K562 (cell line): ENCODE data around the gene PPP6R3. TPM values are rescaled to one million over a fixed set of nuclear protein-coding genes. Genes with fewer than 3 reads are reported as not detected.

ENCODE experiments used
- BCL6 ChIP-seq: fragments of 250-450 bp; sonication (Bioruptor Pico); IDR thresholded peaks from 2 replicates; pipeline ENCODE4 v1.4.0; 2020
- KDM2B ChIP-seq: fragments of 250-450 bp; sonication (Bioruptor Pico); IDR thresholded peaks from 2 replicates; pipeline ENCODE4 v1.8.0; 2021; ENCODE audit warnings: mild to moderate bottlenecking, moderate library complexity
- LARP7 ChIP-seq: fragments of 450-650 bp; IDR thresholded peaks from 2 replicates; pipeline ENCODE4 v1.6.1; 2016
- NFIC ChIP-seq: fragments of 450-650 bp; IDR thresholded peaks from 2 replicates; pipeline ENCODE4 v1.6.1; 2017; ENCODE audit warnings: mild to moderate bottlenecking, inconsistent platforms
- POLR2G ChIP-seq: fragments of 200-400 bp; formaldehyde crosslinking; IDR thresholded peaks from 2 replicates; pipeline ENCODE4 v1.6.1; 2017; ENCODE audit warnings: low read depth, mild to moderate bottlenecking, antibody characterized with exemption, low read length, moderate library complexity
- RBBP5 ChIP-seq: fragments of 200-600 bp; sonication (generic); IDR thresholded peaks from 2 replicates; pipeline ENCODE4 v1.6.1; 2012; ENCODE audit warnings: borderline replicate concordance, mild to moderate bottlenecking, low read length, control low read depth, inconsistent platforms; ENCODE audit not compliant: insufficient read depth, poor library complexity, severe bottlenecking
- U2AF1 ChIP-seq: fragments of 200-400 bp; formaldehyde crosslinking; optimal IDR thresholded peaks from 2 replicates; pipeline ENCODE3; 2017; ENCODE audit warnings: mild to moderate bottlenecking, low read depth, low read length, moderate library complexity
- ZNF134 ChIP-seq: fragments of 250-450 bp; sonication (Bioruptor Pico); conservative IDR thresholded peaks from 2 replicates; pipeline ENCODE4 v1.4.0; 2020
- ZNF324 ChIP-seq: fragments of 250-450 bp; sonication (Bioruptor Pico); IDR thresholded peaks from 2 replicates; pipeline ENCODE4 v1.4.0; 2020; ENCODE audit warnings: mild to moderate bottlenecking
- ZNF75A ChIP-seq: fragments of 450-650 bp; formaldehyde crosslinking; IDR thresholded peaks from 2 replicates; pipeline ENCODE4 v1.4.0; 2020; ENCODE audit warnings: mild to moderate bottlenecking
- polyA plus RNA-seq, 8 experiments: library from polyadenylated mRNA; depleted of rRNA in 4 of 8; stranded (reverse) in 5 of 8; unstranded in 3 of 8; fragments of >200 nt; fragmentation: Nextera tagmentation in 2 of 8; fragmentation: Illumina TruSeq in 1 of 8; extraction: Ambion mirVana in 2 of 8; extraction: Trizol in 1 of 8; gene quantifications; 2 replicates each; pipeline versions ENCODE4 v1.2.1 to v1.2.3, GENCODE V29; 2011 to 2014; ENCODE audit warnings: inconsistent platforms in 1 of 8, missing spikeins in 1 of 8
- total RNA-seq, 7 experiments: library from RNA; depleted of rRNA in 6 of 7; stranded (reverse); fragments of >200 nt in 6 of 7; fragmentation: Illumina TruSeq in 2 of 7; extraction: Trizol in 2 of 7; gene quantifications; 2 replicates each; pipeline versions ENCODE4 v1.2.1 to v1.2.3, GENCODE V29; 2011 to 2021; ENCODE audit warnings: low replicate concordance in 1 of 7
- TF ChIP-seq, protein P1 (sequence below): fragments of 450-650 bp; formaldehyde crosslinking; IDR thresholded peaks from 2 replicates; pipeline ENCODE4 v1.4.0; 2020; ENCODE audit warnings: mild to moderate bottlenecking, mixed read lengths
- TF ChIP-seq, protein P2 (sequence below), 2 experiments: fragments of 450-650 bp in 1 of 2; sonication (generic) in 1 of 2; formaldehyde crosslinking in 1 of 2; IDR thresholded peaks; 2 replicates each; pipeline versions ENCODE4 v1.7.1 to v1.9.0; 2016 to 2022; ENCODE audit warnings: inconsistent platforms in 1 of 2, mild to moderate bottlenecking in 1 of 2, missing genetic modification reagents in 1 of 2
- TF ChIP-seq, protein P3 (sequence below): fragments of 200-800 bp; sonication (Bioruptor generic); IDR thresholded peaks from 2 replicates; pipeline ENCODE4 v1.6.1; 2017; ENCODE audit warnings: missing genetic modification characterization, missing compliant biosample characterization
- TF ChIP-seq, protein P4 (sequence below): fragments of 250-450 bp; sonication (Bioruptor Pico); IDR thresholded peaks from 2 replicates; pipeline ENCODE4 v1.8.0; 2021; ENCODE audit warnings: moderate library complexity, mild to moderate bottlenecking, inconsistent platforms

PPP6R3 gene
- total and polyA plus RNA-seq, 9 of the 15 experiments (the other 6 are each of a cell fraction or from before 2014, with no cell fraction given), result 20.3 to 117 (median 80.6) TPM

DNA sequence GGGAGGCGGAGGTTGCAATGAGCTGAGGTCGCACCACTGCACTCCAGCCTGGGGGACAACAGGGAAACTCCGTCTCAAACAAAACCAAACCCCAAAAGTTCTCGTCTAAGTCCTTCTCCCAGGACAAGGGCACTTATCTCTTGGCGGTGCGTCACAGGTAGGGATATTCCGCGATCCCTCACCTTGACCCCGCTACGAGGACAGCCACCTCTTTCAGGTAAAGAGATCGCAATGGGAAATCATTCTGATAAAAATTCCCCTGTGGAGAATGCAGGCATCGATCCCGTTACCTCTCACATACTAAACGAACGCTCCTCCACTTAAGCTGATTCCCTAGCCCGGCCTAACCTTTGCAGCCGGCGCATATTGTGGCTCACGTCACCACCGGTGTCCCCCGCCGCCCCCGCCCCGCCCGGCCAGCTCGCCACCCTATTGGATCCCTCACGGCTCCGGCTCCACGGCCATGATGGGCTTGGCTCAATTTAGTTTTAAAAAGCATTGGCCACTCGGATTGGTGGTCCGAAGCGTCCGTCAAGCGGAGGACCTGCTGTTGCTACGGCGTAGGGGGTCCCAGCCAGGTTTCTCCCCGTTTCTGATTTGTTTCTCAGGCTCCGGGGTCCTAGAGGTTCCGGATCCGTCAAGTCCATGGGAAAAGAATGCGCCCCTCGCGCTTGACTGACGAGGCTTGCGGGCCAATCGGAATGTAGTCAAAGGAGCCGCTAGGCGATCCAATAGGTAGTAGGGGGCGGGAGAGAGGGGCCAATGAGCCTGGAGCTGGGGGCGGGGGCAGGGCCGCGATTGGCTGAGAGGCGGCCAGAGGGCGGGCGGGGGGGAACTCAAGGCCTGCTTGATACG, 439 bp upstream of the PPP6R3 start (continued):
- peak; percentile 57; the same call in 1 of the 2 replicates for TF ChIP-seq ZNF75A (CRISPR knock-in tag)
- peak; percentile 49 for TF ChIP-seq ZNF134 (CRISPR knock-in tag)
- TF ChIP-seq ZNF324 (CRISPR knock-in tag), result peak; percentile 51; the same call in 1 of the 2 replicates
- TF ChIP-seq, protein P1, sequence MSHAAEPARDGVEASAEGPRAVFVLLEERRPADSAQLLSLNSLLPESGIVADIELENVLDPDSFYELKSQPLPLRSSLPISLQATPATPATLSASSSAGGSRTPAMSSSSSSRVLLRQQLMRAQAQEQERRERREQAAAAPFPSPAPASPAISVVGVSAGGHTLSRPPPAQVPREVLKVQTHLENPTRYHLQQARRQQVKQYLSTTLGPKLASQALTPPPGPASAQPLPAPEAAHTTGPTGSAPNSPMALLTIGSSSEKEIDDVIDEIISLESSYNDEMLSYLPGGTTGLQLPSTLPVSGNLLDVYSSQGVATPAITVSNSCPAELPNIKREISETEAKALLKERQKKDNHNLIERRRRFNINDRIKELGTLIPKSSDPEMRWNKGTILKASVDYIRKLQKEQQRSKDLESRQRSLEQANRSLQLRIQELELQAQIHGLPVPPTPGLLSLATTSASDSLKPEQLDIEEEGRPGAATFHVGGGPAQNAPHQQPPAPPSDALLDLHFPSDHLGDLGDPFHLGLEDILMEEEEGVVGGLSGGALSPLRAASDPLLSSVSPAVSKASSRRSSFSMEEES, result peak; percentile 5; the same call in 1 of the 2 replicates
- TF ChIP-seq, protein P2, sequence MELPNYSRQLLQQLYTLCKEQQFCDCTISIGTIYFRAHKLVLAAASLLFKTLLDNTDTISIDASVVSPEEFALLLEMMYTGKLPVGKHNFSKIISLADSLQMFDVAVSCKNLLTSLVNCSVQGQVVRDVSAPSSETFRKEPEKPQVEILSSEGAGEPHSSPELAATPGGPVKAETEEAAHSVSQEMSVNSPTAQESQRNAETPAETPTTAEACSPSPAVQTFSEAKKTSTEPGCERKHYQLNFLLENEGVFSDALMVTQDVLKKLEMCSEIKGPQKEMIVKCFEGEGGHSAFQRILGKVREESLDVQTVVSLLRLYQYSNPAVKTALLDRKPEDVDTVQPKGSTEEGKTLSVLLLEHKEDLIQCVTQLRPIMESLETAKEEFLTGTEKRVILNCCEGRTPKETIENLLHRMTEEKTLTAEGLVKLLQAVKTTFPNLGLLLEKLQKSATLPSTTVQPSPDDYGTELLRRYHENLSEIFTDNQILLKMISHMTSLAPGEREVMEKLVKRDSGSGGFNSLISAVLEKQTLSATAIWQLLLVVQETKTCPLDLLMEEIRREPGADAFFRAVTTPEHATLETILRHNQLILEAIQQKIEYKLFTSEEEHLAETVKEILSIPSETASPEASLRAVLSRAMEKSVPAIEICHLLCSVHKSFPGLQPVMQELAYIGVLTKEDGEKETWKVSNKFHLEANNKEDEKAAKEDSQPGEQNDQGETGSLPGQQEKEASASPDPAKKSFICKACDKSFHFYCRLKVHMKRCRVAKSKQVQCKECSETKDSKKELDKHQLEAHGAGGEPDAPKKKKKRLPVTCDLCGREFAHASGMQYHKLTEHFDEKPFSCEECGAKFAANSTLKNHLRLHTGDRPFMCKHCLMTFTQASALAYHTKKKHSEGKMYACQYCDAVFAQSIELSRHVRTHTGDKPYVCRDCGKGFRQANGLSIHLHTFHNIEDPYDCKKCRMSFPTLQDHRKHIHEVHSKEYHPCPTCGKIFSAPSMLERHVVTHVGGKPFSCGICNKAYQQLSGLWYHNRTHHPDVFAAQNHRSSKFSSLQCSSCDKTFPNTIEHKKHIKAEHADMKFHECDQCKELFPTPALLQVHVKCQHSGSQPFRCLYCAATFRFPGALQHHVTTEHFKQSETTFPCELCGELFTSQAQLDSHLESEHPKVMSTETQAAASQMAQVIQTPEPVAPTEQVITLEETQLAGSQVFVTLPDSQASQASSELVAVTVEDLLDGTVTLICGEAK (IDR thresholded peaks at IDR 0.05), result peak; percentile 88
- TF ChIP-seq, protein P2 (CRISPR knock-in tag; IDR thresholded peaks at IDR 0.05), result no peak
- no peak for TF ChIP-seq RBBP5
- TF ChIP-seq, protein P3, sequence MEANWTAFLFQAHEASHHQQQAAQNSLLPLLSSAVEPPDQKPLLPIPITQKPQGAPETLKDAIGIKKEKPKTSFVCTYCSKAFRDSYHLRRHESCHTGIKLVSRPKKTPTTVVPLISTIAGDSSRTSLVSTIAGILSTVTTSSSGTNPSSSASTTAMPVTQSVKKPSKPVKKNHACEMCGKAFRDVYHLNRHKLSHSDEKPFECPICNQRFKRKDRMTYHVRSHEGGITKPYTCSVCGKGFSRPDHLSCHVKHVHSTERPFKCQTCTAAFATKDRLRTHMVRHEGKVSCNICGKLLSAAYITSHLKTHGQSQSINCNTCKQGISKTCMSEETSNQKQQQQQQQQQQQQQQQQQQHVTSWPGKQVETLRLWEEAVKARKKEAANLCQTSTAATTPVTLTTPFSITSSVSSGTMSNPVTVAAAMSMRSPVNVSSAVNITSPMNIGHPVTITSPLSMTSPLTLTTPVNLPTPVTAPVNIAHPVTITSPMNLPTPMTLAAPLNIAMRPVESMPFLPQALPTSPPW, result peak; percentile 99
- TF ChIP-seq U2AF1, result no peak
- TF ChIP-seq, protein P4, sequence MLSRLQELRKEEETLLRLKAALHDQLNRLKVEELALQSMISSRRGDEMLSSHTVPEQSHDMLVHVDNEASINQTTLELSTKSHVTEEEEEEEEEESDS (CRISPR knock-in tag), result no peak
- TF ChIP-seq KDM2B (CRISPR knock-in tag), result peak; percentile 83; the same call in 1 of the 2 replicates
- TF ChIP-seq POLR2G, result no peak
- peak; percentile 7; the same call in 1 of the 2 replicates for TF ChIP-seq LARP7
- peak; percentile 85 for TF ChIP-seq NFIC
- peak; percentile 59; the same call in 1 of the 2 replicates for TF ChIP-seq BCL6
